GM19023 (cell line): ENCODE measurements around the gene WDR49.

Experiments used
- ATAC-seq: cut with Tn5 transposase; IDR thresholded peaks from one replicate; pipeline ENCODE4 v1.9.1; 2021; ENCODE audit warnings: mild to moderate bottlenecking, moderate library complexity; ENCODE audit not compliant: unreplicated experiment

The WDR49 gene

DNA sequence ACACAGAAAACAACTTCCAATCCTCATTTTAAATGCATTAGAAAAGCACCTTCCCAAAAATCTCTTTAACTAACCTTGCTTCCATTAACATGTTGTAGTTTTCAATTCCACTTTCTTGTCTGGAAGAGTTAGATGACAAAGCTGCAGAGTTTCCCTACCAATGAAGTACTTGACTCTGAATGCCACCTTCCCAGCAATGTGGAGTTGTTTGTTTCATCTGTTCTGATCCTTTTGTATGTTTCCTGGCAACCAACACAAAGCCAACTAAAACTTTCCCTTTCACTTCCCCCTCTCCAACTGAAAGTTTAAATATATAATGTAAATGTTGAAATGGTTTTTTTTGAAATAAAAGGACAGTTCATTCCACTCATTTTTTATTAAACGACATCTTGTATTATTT, at the start of gene WDR49:
Gene WDR49, minus strand, starts transcription at position 183 of the 400 bp plus-strand sequence. CDS start 517 bp downstream, outside the sequence.
- no peak for ATAC-seq

GRCh38 chr3:167700926-167701325, 47.2 kb upstream of the WDR49 start:
- no peak for ATAC-seq

DNA sequence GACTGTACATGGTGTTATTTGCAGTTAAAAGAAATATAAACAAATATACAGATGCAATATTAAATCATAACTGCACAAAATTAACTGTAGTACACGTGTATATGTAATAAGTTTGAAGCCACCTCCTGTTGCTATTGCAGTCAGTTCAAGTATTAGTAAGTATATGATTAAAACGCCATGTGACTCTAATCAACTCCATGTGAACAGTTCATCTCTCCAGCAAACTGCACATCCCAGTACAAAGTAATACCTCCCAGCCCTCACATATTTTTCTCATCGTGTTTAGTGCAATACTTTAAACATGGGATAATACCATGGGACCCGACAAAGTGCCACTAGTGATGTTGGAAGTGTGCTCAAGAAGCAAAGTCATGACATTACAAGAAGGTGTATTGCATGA, 46.3 kb upstream of the WDR49 start:
- no peak for ATAC-seq

GRCh38 chr3:167694121-167694520, 40.4 kb upstream of the WDR49 start:
- no peak for ATAC-seq

DNA sequence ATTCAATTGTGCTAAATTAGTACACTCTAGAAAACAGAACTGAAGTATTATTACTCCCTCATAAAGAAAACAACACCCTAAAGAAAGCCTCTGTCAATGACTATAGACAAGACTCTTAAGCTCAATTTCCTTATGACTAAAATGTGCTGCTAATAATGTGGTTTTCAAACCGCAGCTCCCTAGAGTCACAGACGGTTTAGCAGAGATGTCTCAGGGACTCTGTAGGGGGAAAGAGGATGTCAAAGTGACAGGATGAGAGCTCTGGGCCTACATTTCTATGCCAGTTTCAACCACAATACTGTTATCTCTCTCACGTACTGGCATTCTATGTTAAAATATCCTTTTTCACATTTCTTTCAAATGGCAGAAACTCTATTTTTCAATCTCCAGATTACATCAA, 37.6 kb upstream of the WDR49 start:
- peak; percentile 100 for ATAC-seq

- peak; percentile 80 for ATAC-seq
These were observed 30.7 kb upstream of the WDR49 start for GRCh38 chr3:167684388-167684993.

GRCh38 chr3:167679526-167679925, 25.8 kb upstream of the WDR49 start:
- no peak for ATAC-seq

DNA sequence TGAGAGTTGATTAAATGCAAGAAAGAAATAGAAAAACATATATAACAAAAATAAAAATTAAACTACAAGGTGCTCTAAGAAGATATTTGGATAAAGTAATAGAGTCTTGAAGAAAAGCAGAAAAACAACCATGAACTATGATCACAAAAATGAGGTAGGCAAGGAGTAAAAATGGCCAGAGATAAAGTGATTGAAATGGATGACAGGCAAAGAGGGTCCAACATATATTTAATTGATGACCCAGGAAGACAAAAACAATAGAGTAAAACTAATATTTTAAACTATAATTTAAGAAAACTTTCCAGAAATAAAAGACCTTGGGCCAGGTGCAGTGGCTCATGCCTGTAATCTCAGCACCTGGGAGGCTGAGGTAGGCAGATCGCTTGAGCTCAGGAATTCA, 22.1 kb upstream of the WDR49 start:
- no peak for ATAC-seq

GRCh38 chr3:167673221-167673620, 19.5 kb upstream of the WDR49 start:
- no peak for ATAC-seq

DNA sequence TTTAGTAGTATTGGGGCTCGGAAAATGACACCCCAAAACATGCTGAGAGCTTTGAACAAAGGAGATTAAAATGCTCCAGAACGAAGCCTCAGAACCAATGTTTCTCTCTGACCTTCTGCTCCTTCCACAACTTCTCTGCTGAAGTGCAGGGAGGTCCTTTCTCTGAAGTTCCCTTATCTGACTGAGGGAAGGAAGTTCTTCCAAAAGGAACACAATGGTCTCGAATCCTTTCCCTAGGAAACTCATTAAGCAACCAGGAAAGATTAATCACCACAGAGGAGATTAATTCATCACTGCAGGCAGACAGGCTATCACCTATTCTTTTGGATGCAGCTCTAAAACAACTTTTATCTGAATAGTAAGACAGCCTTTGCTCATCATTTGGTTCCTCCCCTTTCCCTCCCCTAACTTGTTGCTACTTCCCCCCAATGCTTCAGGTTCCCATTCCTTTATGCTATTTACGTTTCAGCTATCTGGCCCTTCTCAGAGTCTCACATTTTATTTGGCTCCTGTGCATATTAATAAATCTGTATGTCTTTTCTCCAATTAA, 18.2 kb upstream of the WDR49 start:
- no peak for ATAC-seq

GRCh38 chr3:167669699-167670098, 16.0 kb upstream of the WDR49 start:
- no peak for ATAC-seq

DNA sequence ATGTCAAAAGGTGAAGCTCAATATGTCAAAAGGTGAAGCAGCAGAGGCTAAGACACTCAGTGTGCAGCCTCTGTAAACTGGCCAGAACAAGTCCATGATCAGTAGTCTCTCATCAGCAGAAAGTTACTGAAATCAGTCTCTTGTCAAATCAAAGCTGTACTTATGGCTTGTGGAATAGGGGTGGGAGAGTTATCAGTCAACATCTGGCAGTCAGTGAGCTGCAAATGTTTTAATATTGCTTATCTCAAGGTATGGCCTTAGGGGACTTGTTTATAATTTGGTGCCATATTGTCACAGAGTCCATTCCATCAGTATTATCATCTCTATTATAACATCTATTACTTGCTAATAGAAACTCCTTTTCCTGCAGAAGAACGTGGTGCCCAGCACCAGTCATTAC, 14.9 kb upstream of the WDR49 start:
- ATAC-seq, result no peak

DNA sequence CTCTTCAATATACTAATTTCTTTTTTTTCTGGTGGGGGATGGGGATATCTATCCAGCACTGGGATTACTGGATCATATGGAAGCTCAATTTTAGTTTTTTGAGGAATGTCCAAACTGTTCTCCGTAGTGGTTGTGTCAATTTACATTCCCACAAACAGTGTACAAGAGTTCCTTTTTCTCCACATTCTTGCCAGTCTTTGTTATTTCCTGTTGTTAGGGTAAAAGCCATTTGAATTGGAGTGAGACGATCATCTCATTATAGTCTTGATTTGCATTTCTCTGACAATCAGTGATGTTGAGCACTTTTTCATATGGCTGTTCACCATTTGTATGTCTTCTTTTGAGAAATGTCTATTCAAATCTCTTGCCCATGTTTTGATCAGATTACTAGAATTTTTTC, 12.8 kb upstream of the WDR49 start:
- no peak for ATAC-seq

- ATAC-seq, result no peak
These were observed 9.2 kb upstream of the WDR49 start for GRCh38 chr3:167662919-167663400.

GRCh38 chr3:167657684-167658225, 4.0 kb upstream of the WDR49 start:
- ATAC-seq, result no peak

DNA sequence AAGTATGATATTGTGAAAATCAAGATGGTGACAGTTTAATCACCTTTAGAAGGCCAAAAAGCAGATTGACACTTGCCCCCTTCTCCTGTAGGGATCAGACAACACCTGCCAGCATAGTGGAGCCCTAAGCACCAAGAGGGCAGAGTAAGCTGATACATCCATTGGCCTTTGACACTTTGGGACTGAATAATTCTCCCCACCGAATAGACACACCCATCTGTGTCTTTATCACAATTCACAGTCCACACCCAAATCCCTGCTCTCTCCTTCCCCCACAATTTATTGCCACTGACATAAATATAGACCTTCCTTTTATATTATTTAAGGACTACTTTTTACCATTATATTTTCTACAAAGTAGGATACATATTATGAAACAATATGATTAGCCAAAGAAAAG, 3.1 kb upstream of the WDR49 start:
- ATAC-seq, result no peak

DNA sequence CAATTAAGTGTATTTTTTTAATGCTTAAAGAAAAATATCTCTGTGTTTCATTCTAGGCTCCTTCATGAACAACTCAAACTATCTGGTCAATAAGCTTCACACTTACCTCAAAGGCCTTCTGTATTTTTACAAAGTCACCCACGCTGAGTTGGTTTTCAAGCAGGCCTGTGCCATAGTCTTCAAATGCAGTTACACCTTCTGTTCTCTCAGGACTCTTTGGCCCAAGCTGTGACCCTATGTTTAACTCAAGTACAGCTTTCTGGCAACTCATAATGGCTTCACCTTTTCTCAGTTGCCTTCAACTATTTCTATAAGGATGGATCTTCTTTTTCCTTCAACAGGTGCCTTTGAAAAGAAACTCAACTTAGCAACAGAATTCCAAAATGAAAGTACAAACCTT, 587 bp downstream of the WDR49 start:
- ATAC-seq, result no peak

DNA sequence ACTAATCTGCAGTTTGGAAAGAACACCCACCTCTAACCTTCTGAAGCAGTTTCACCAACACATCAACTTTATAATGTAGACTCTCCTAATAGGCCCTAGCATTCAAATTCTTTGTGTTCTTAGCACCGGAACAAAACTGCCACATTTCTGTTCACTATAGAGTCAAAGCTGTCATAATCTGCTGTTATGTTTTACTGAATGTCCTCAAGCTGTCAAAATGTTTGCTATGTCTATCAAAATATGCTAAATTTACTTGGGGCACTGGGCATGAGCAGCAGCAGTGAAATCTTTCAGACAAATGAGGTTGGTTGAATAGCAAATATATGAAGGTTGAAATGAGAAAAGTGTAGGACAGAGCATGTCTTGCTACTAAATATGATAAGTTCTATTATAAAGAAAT, 1.9 kb downstream of the WDR49 start:
- ATAC-seq, result no peak

- ATAC-seq, result no peak
These were observed 3.3 kb downstream of the WDR49 start for GRCh38 chr3:167650459-167650858.

DNA sequence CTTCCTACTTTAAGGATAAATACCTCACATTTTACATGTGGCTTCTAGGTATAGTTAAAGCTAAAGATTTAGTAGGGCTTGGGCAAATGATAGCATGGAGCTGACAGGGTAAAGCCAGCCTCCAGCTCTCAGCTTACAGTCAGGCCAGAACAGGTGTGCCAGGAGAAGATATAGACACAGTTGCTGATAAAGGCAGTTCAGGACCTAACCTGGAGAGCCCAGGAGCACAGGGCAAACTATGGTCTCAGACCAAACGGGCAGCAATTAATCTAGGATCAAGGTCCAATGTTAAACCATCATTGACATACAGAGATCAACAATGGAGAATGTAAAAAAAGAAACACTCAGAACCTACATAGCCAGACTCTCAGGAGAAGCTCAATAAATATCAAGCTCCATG, 4.0 kb downstream of the WDR49 start:
- no peak for ATAC-seq

- ATAC-seq, result no peak
These were observed 9.1 kb downstream of the WDR49 start for GRCh38 chr3:167644611-167645010.

DNA sequence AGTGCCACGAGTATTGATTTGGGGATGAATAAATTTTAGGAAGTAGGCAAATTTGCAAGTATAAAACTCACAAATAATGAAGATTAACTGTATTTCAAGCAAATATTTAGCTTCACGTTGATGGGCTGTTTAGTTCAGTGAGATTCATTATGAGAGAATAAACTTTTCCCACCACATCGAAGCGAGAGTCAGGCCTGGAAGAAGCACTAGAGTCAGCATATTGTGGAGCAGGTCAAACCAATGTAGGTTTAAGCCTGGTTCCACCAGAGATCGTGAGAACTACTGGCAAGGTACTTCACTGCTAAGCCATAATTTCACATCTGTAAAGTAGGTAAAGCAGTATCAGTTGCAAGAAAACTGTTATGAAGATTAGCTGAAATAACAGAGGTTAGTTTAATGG, 22.3 kb downstream of the WDR49 start:
- ATAC-seq, result no peak

GRCh38 chr3:167626490-167626889, 27.3 kb downstream of the WDR49 start:
- ATAC-seq, result no peak
